Measurements from ENCODE around the gene MVK.

- TF ChIP-seq CTCF (conservative IDR thresholded peaks at IDR 0.05 in 1 of 2, IDR thresholded peaks at IDR 0.05 in 1 of 2; ENCODE audit: extremely low read depth in 1 of 2, insufficient read depth in 1 of 2, low read depth in 1 of 2, low read length in 2 of 2) (no peak), EZH2 (IDR thresholded peaks at IDR 0.05; ENCODE audit: borderline replicate concordance, low read length) (no peak)
These were observed 30.6 kb downstream of the MVK start for GRCh38 chr12:109604132-109604585.
